OCI-LY1 (cell line): ENCODE data around the gene LRRTM1.

Source experiments
- H2AFZ ChIP-seq: fragments of 200-600 bp; sonication (generic), shearing (Covaris generic); 2 replicates; pipeline ENCODE4 v1.6.0; 2014; ENCODE audit warnings: antibody characterized with exemption, mild to moderate bottlenecking, low read length
- H3F3A ChIP-seq: fragments of 200-600 bp; sonication (generic), shearing (Covaris generic); 2 replicates; pipeline ENCODE4 v1.6.0; 2014; ENCODE audit warnings: mild to moderate bottlenecking, antibody characterized with exemption, low read length, moderate library complexity; ENCODE audit not compliant: insufficient read depth
- H3K27ac ChIP-seq: fragments of 200-600 bp; sonication (generic); 2 replicates; pipeline ENCODE4 v1.5.1; 2014; ENCODE audit warnings: low read length, mixed run types, mild to moderate bottlenecking, low read depth; ENCODE audit not compliant: poor library complexity, severe bottlenecking
- H3K27me3 ChIP-seq: fragments of 200-600 bp; sonication (generic); 2 replicates; pipeline ENCODE4 v1.6.0; 2014; ENCODE audit warnings: antibody characterized with exemption, mild to moderate bottlenecking, low read length, moderate library complexity; ENCODE audit not compliant: insufficient read depth
- H3K36me3 ChIP-seq: fragments of 200-600 bp; sonication (generic); 2 replicates; pipeline ENCODE4 v1.6.1; 2014; ENCODE audit warnings: mild to moderate bottlenecking, antibody characterized with exemption, low read length, moderate library complexity, mixed read lengths; ENCODE audit not compliant: insufficient read depth
- H3K4me1 ChIP-seq: fragments of 200-600 bp; sonication (generic); 2 replicates; pipeline ENCODE4 v1.5.1; 2014; ENCODE audit warnings: mild to moderate bottlenecking, low read length, moderate library complexity; ENCODE audit not compliant: insufficient read depth, severe bottlenecking
- H3K4me2 ChIP-seq: fragments of 200-600 bp; sonication (generic), shearing (Covaris generic); 2 replicates; pipeline ENCODE4 v1.6.1; 2014; ENCODE audit warnings: low read length
- H3K4me3 ChIP-seq: fragments of 200-600 bp; sonication (generic); 2 replicates; pipeline ENCODE4 v1.5.1; 2014; ENCODE audit warnings: low read length, low read depth, mild to moderate bottlenecking, mixed read lengths; ENCODE audit not compliant: poor library complexity, severe bottlenecking
- H3K79me2 ChIP-seq: fragments of 200-600 bp; shearing (Covaris generic); 2 replicates; pipeline ENCODE4 v1.6.1; 2016; ENCODE audit warnings: mixed run types, low read length, mixed read lengths; ENCODE audit not compliant: insufficient read depth
- H3K9ac ChIP-seq: fragments of 200-600 bp; sonication (generic), shearing (Covaris generic); 2 replicates; pipeline ENCODE4 v1.6.1; 2014; ENCODE audit warnings: mild to moderate bottlenecking, low read length, mixed read lengths
- H3K9me2 ChIP-seq: fragments of 200-600 bp; sonication (generic), shearing (Covaris generic); 2 replicates; pipeline ENCODE4 v1.6.1; 2014; ENCODE audit warnings: low read depth, mild to moderate bottlenecking, low read length, mixed read lengths
- H3K9me3 ChIP-seq: fragments of 200-600 bp; shearing (Covaris generic); 2 replicates; pipeline ENCODE4 v1.6.1; 2014; ENCODE audit warnings: low read length, mixed read lengths
- H4K20me1 ChIP-seq: fragments of 200-600 bp; sonication (generic), shearing (Covaris generic); 2 replicates; pipeline ENCODE4 v1.6.0; 2016; ENCODE audit warnings: mild to moderate bottlenecking, low read length; ENCODE audit not compliant: insufficient read depth
- CTCF ChIP-seq: fragments of 200-600 bp; sonication (generic), shearing (Covaris generic); IDR thresholded peaks from 2 replicates; pipeline ENCODE4 v1.5.1; 2017; ENCODE audit warnings: mild to moderate bottlenecking, antibody characterized with exemption, low read length, moderate library complexity, mixed read lengths
- EZH2 ChIP-seq: fragments of 200-600 bp; sonication (generic), shearing (Covaris generic); IDR thresholded peaks from 2 replicates; pipeline ENCODE4 v1.8.0; 2017; ENCODE audit warnings: borderline replicate concordance, mixed run types, mild to moderate bottlenecking, antibody characterized with exemption, low read length, moderate library complexity, mixed read lengths

The LRRTM1 gene

GRCh38 chr2:80322958-80323357, 18.4 kb upstream of the LRRTM1 start:
- Histone ChIP-seq H3K27ac (no peak overlapping the region), H3K79me2 (no peaks in the 10 kb centered on the region), H4K20me1 (no peaks in the 10 kb centered on the region), H3K36me3 (no peaks in the 10 kb centered on the region), H3F3A (no peaks in the 10 kb centered on the region), H3K27me3 (no peaks in the 10 kb centered on the region), H2AFZ (no peak overlapping the region), H3K4me3 (no peak overlapping the region), H3K4me1 (no peaks in the 10 kb centered on the region), H3K9me2 (no peaks in the 10 kb centered on the region), H3K4me2 (no peak overlapping the region), H3K9ac (no peak overlapping the region), H3K9me3 (no peaks in the 10 kb centered on the region)
- TF ChIP-seq CTCF (no peak), EZH2 (no peak)

DNA sequence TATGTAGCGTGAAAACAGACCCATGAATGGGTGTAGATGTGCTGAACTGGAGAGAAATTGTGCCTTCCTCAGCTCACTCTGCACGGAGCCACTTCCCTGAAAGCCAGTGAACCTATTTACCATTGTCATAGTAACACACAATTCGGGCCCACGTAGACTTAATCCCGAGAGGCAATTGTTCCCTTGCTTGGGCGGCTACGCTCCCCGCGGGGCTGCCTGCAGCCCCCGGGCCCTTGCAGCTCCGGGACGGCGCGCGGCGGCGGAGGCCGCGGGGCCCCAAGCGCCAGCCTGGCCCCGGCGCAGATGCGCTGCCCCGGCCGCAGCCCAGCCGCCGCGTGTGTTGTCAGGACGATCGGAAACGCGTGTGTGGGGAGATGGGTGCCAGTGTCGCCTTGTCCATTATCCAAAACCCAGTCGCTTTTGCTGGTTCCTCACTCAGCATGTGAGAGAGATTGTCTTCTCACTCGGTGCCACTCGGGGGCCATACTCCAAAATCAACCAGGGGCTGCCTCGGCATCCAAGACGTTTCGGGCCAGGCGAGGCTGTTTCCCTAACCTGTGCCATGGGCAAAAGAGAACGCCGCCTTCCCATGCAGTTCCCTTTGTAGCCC, 17.9 kb upstream of the LRRTM1 start:
- Histone ChIP-seq H3K36me3 (no peaks in the 10 kb centered on the region), H3K4me2 (no peak overlapping the region), H3K9me2 (no peaks in the 10 kb centered on the region), H3K4me3 (no peak overlapping the region), H3K79me2 (no peaks in the 10 kb centered on the region), H3F3A (no peaks in the 10 kb centered on the region), H3K4me1 (no peaks in the 10 kb centered on the region), H4K20me1 (no peaks in the 10 kb centered on the region), H3K27ac (no peak overlapping the region), H3K9ac (no peak overlapping the region), H3K9me3 (no peaks in the 10 kb centered on the region), H3K27me3 (no peaks in the 10 kb centered on the region), H2AFZ (no peak overlapping the region)
- TF ChIP-seq CTCF (no peak), EZH2 (no peak)

GRCh38 chr2:80312282-80312839, 7.8 kb upstream of the LRRTM1 start:
- Histone ChIP-seq H2AFZ (no peak overlapping the region), H3K4me1 (no peaks in the 10 kb centered on the region), H4K20me1 (no peaks in the 10 kb centered on the region), H3F3A (no peaks in the 10 kb centered on the region), H3K36me3 (no peaks in the 10 kb centered on the region), H3K9ac (no peak overlapping the region), H3K9me3 (no peaks in the 10 kb centered on the region), H3K9me2 (no peaks in the 10 kb centered on the region), H3K4me2 (no peak overlapping the region), H3K4me3 (no peak overlapping the region), H3K27ac (no peak overlapping the region), H3K27me3 (peaks cover 3% of the 10 kb centered on the region; the same call in 1 of the 2 replicates), H3K79me2 (no peaks in the 10 kb centered on the region)
- no peak for TF ChIP-seq EZH2
- TF ChIP-seq CTCF: no peak
